Activated naive CD4-positive, alpha-beta T cell treated with anti-CD3 and anti-CD28 coated beads, Interleukin-2, amount 50 U/mL, for 72 hours (primary cell): ENCODE results near the gene RASSF3. TPM values are rescaled to one million over a fixed set of nuclear protein-coding genes. Genes with fewer than 3 reads are reported as not detected.
"Not testable (repeated sequence)": the region's sequence is repeated elsewhere in the genome, so short reads cannot be mapped to it uniquely, and the experiment has no call there.

Experiments
- ATAC-seq, 2 donors: fragments of 150-1000 bp; cut with Tn5 transposase; 2 replicates each; pipeline ENCODE4 v1.10.0; 2021; ENCODE audit warnings: mild to moderate bottlenecking in 2 of 2, moderate library complexity in 2 of 2
- DNase-seq, 2 donors: peaks; one replicate each; pipeline ENCODE4 v3.0.0; 2021 to 2022; ENCODE audit warnings: low spot score in 2 of 2
- H3K27ac Mint-ChIP-seq, 2 donors: one replicate each; pipeline ENCODE4 v1.8.0; 2022; ENCODE audit warnings: mild to moderate bottlenecking in 2 of 2, mixed read lengths in 2 of 2
- H3K36me3 Mint-ChIP-seq, 2 donors: one replicate each; pipeline ENCODE4 v1.8.0; 2022; ENCODE audit warnings: mixed read lengths in 2 of 2
- H3K9me3 Mint-ChIP-seq, 2 donors: one replicate each; pipeline ENCODE4 v1.8.0; 2022; ENCODE audit warnings: mixed read lengths in 2 of 2
- total RNA-seq, 2 donors: library from RNA; stranded (reverse); gene quantifications; one replicate each; pipeline ENCODE4 v1.2.3, GENCODE V29; 2022

RASSF3 gene
- total RNA-seq, 2 donors from 2014 or later, result 23.4 to 36.0 TPM

DNA sequence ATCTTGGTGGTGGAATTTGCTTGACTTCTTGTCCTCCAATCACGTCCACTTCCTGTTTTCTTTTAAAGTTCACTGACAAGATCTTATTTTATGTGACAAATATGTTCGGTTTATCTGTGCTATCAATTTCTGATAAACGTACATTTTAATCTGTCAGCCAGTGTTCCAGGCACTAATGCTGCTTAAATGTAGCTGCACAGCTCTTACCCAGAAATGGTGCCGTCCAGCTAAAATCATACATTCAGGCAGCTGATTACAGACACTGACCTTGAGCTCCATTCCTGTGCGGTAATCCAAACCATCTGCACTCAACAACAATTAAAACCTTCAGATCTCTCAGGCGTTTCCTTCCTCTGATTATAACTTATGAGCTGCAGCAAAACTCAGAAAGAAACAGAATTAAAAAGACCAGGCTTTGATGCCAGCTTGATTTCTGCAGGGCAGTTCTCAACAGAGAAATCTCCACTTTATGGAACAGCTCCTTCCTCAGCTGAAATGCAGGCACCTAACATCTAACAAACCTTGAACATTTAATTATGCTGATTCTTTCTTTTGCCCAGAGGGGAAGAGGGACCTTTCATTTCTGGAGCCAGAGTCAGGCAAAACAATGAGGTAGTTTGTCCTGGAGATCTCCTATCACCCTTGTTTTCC lies 26.4 kb upstream of the RASSF3 start:
- peak in 1 of 2 donors; percentile 43 for ATAC-seq
- no peaks in the 10 kb centered on the region for H3K9me3 Mint-ChIP-seq
- H3K36me3 Mint-ChIP-seq, result peaks cover 0 to 4% of the 10 kb centered on the region in 2 donors
- DNase-seq, result no peak
- peak overlapping the region; percentile 68 to 77 for H3K27ac Mint-ChIP-seq

GRCh38 chr12:64585104-64585503 lies 25.2 kb upstream of the RASSF3 start:
- ATAC-seq, result no peak

GRCh38 chr12:64587447-64587846 lies 22.8 kb upstream of the RASSF3 start:
- H3K36me3 Mint-ChIP-seq, result peaks cover 0 to 4% of the 10 kb centered on the region in 2 donors
- H3K27ac Mint-ChIP-seq, result no peak overlapping the region
- DNase-seq (no peak), ATAC-seq (no peak)
- H3K9me3 Mint-ChIP-seq, result no peaks in the 10 kb centered on the region

More at GRCh38 chr12:64585104-64585503, 25.2 kb upstream of the RASSF3 start:
- no peaks in the 10 kb centered on the region for H3K9me3 Mint-ChIP-seq
- peaks cover 0 to 4% of the 10 kb centered on the region in 2 donors for H3K36me3 Mint-ChIP-seq
- no peak overlapping the region for H3K27ac Mint-ChIP-seq
- DNase-seq, result no peak

- Mint-ChIP-seq H3K9me3 (no peaks in the 10 kb centered on the region), H3K36me3 (no peaks in the 10 kb centered on the region), H3K27ac (no peak overlapping the region)
- ATAC-seq (no peak), DNase-seq (no peak)
Measured at GRCh38 chr12:64590183-64590582, 20.1 kb upstream of the RASSF3 start.

GRCh38 chr12:64595863-64596793 lies 14.2 kb upstream of the RASSF3 start:
- H3K9me3 Mint-ChIP-seq, result no peaks in the 10 kb centered on the region
- ATAC-seq (peak in 1 of 2 donors; percentile 16), DNase-seq (no peak)
- H3K36me3 Mint-ChIP-seq, result no peaks in the 10 kb centered on the region
- peak overlapping the region in 1 of 2 donors; percentile 22 for H3K27ac Mint-ChIP-seq

DNA sequence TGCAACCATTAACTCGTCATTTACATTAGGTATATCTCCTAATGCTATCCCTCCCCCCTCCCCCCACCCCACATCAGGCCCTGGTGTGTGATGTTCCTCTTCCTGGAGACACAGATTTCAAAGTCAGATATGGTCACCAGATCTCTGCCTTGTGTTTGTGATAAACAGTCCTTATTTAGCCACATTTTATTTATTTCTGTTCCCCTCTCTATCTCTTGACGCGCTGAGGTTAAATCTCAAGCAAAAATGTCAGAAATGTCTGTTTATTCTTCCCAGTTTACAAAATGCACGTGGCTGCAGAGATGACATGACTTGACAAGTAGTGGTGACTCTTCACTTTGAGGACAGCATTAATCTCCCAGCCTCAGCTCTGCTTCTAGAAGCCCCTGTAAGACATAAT lies 11.5 kb upstream of the RASSF3 start:
- DNase-seq (no peak), ATAC-seq (peak in 1 of 2 donors; percentile 2)
- Mint-ChIP-seq H3K36me3 (no peaks in the 10 kb centered on the region), H3K9me3 (no peaks in the 10 kb centered on the region), H3K27ac (peak overlapping the region in 1 of 2 donors; percentile 47)

DNA sequence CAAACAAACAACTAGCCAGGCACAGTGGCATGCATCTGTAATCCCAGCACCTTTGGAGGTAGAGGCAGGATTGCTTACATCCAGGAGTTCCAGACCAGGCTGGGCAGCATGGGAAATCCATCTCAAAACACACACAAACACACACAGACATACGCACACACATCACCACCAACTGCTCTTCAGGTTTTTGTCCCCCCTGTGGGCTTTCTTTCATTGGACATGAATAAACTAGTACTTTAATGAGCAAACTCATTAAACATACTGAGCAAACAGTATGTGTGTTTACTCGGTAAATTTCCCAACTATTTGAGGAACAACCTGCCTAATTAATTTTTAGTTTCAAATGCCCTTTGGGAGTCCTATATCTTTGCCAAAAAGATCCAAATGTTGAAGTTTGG lies 10.1 kb upstream of the RASSF3 start:
- H3K36me3 Mint-ChIP-seq, result no peaks in the 10 kb centered on the region
- H3K9me3 Mint-ChIP-seq, result no peaks in the 10 kb centered on the region
- ATAC-seq, result no peak
- H3K27ac Mint-ChIP-seq, result no peak overlapping the region
- no peak for DNase-seq

GRCh38 chr12:64603183-64603841 lies 7.0 kb upstream of the RASSF3 start:
- no peak overlapping the region for H3K27ac Mint-ChIP-seq
- no peaks in the 10 kb centered on the region for H3K36me3 Mint-ChIP-seq
- ATAC-seq (no peak), DNase-seq (no peak)
- no peaks in the 10 kb centered on the region for H3K9me3 Mint-ChIP-seq

DNA sequence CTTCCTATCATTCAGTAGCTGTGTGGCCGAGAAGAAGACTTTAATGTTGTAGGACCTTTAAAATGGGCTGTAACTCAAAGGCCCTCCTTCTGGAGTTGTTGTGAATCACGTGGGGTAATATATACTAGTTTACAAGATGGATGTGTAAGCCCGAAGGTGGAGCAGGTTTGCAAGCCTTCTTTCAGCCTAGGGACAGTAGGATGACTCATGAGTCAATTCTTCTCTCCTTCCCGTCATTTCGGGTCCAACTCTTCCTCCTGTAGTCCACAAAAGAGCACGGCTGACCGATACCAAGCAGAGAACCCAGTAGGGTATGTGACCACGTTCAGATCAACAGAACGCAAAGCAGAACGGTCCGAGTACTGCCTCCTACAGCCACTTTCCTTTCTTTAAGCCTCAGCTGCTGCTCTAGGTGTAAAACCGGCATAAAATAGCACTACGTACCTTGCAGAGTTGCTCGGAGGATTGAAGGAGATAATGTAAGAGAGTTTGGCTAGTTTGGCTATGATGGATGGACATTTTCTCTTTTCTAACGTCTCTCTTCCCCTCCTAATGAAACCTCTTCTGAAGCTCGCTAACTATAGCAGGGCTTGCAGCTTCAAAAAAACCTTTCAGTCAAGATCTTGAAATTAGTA lies 1.3 kb upstream of the RASSF3 start:
- H3K9me3 Mint-ChIP-seq, result no peaks in the 10 kb centered on the region
- H3K36me3 Mint-ChIP-seq, result peaks cover 14 to 22% of the 10 kb centered on the region in 2 donors
- H3K27ac Mint-ChIP-seq, result peak overlapping the region; percentile 84 to 94
- peak; percentile 47 to 61 for DNase-seq
- peak; percentile 41 to 49 for ATAC-seq

GRCh38 chr12:64609536-64610078 lies 688 bp upstream of the RASSF3 start:
- Mint-ChIP-seq H3K36me3 (peaks cover 14 to 22% of the 10 kb centered on the region in 2 donors), H3K9me3 (no peaks in the 10 kb centered on the region), H3K27ac (peak overlapping the region; percentile 84 to 94)
- ATAC-seq, result peak; percentile 0 to 8
- DNase-seq, result no peak

DNA sequence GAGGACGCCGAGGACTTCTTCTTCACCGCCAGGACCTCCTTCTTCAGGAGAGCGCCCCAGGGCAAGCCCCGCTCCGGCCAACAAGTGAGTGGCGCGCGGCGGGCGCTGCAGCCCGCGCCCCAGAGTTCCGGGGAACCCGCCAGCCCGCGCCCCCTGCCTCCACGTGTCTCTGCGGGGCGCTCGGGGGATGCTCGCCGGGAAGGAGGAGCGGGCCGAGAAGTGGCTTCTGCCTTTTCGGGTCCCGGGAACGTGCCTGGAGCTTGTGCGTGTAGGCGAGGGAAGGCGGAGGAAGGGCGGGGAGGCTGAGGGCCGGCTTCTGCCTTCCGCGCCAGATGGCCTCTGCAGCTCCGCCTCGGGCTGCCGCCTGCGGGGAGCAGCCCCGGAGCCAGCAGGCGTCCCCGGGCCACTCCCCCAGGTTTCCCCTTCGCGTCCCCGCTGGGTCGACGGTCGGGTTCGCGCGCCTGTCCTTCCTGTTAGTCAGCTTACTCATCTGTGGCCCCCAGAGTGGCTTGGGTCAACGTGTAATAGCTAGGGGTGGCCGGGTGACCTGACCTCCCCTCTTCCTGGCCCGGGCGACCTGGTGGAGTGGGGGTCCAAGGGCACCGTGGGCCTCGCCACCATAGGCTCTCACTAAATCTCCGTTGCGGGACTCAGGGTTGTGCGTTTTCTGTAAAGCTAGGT lies 505 bp downstream of the RASSF3 start:
- Mint-ChIP-seq H3K36me3 (peaks cover 14 to 34% of the 10 kb centered on the region in 2 donors), H3K9me3 (no peaks in the 10 kb centered on the region), H3K27ac (peak overlapping the region; percentile 89 to 97)
- DNase-seq (peak; percentile 70 to 79), ATAC-seq (peak; percentile 58 to 59)

- peak overlapping the region; percentile 89 to 97 for H3K27ac Mint-ChIP-seq
- ATAC-seq (no peak), DNase-seq (no peak)
- H3K36me3 Mint-ChIP-seq, result peaks cover 14 to 42% of the 10 kb centered on the region in 2 donors
- no peaks in the 10 kb centered on the region for H3K9me3 Mint-ChIP-seq
Measured at GRCh38 chr12:64611341-64612284, 1.3 kb downstream of the RASSF3 start.

- peak overlapping the region; percentile 44 to 89 for H3K27ac Mint-ChIP-seq
- ATAC-seq (no peak), DNase-seq (no peak)
- no peaks in the 10 kb centered on the region for H3K9me3 Mint-ChIP-seq
- peaks cover 14 to 42% of the 10 kb centered on the region in 2 donors for H3K36me3 Mint-ChIP-seq
Measured at GRCh38 chr12:64612843-64613242, 2.5 kb downstream of the RASSF3 start.

GRCh38 chr12:64613775-64614398 lies 3.6 kb downstream of the RASSF3 start:
- peak overlapping the region in 1 of 2 donors; percentile 87 for H3K27ac Mint-ChIP-seq
- H3K9me3 Mint-ChIP-seq, DNase-seq, ATAC-seq: not testable (repeated sequence)
- peaks cover 14 to 42% of the 10 kb centered on the region in 2 donors for H3K36me3 Mint-ChIP-seq
